ENCODE results near the gene PTCD3. TPM values are rescaled to one million over a fixed set of nuclear protein-coding genes. Genes with fewer than 3 reads are reported as not detected.
A peak's percentile ranks its signal among the peaks of the same experiment; 100 is the strongest.

The PTCD3 gene
- total RNA-seq, 1 donor from 2014 or later: 37.1 TPM

GRCh38 chr2:86081724-86082123, 24.3 kb upstream of the PTCD3 start:
- DNase-seq (ENCODE audit: low read depth in 2 of 2): no peak

- no peak for DNase-seq (ENCODE audit: low read depth in 2 of 2)
These were observed 23.3 kb upstream of the PTCD3 start for GRCh38 chr2:86082756-86083155.

GRCh38 chr2:86087936-86088850, 17.8 kb upstream of the PTCD3 start:
- DNase-seq (ENCODE audit: low read depth in 2 of 2): no peak

GRCh38 chr2:86094229-86094628, 11.8 kb upstream of the PTCD3 start:
- no peak for DNase-seq (ENCODE audit: low read depth in 2 of 2)

GRCh38 chr2:86097114-86097896, 8.7 kb upstream of the PTCD3 start:
- DNase-seq (ENCODE audit: low read depth in 2 of 2): no peak

- DNase-seq (ENCODE audit: low read depth in 2 of 2): no peak
These were observed 8.1 kb upstream of the PTCD3 start for GRCh38 chr2:86097913-86098312.

- no peak for DNase-seq (ENCODE audit: low read depth in 2 of 2)
These were observed 3.9 kb upstream of the PTCD3 start for GRCh38 chr2:86102157-86102556.

- DNase-seq (ENCODE audit: low read depth in 2 of 2): peak; percentile 88 to 94
These were observed 625 bp upstream of the PTCD3 start, which contains the start of gene POLR1A for GRCh38 chr2:86105252-86105968. POLR1A (minus strand) TSS chr2:86105886; CDS start chr2:86105776, 110 bp downstream.

GRCh38 chr2:86107031-86107430, 996 bp downstream of the PTCD3 start:
- DNase-seq (ENCODE audit: low read depth in 2 of 2): no peak

GRCh38 chr2:86118130-86118529, 12.1 kb downstream of the PTCD3 start:
- no peak for DNase-seq (ENCODE audit: low read depth in 2 of 2)

GRCh38 chr2:86123328-86123925, 17.4 kb downstream of the PTCD3 start:
- DNase-seq (ENCODE audit: low read depth in 2 of 2): no peak

GRCh38 chr2:86124683-86125082, 18.6 kb downstream of the PTCD3 start:
- DNase-seq (ENCODE audit: low read depth in 2 of 2): no peak

GRCh38 chr2:86134709-86135108, 28.7 kb downstream of the PTCD3 start:
- DNase-seq (ENCODE audit: low read depth in 2 of 2): no peak

GRCh38 chr2:86135653-86136052, 29.6 kb downstream of the PTCD3 start:
- no peak for DNase-seq (ENCODE audit: low read depth in 2 of 2)

GRCh38 chr2:86136141-86136540, 30.1 kb downstream of the PTCD3 start:
- no peak for DNase-seq (ENCODE audit: low read depth in 2 of 2)

- no peak for DNase-seq (ENCODE audit: low read depth in 2 of 2)
These were observed 32.9 kb downstream of the PTCD3 start for GRCh38 chr2:86138736-86139625.

GRCh38 chr2:86139981-86140380, 33.9 kb downstream of the PTCD3 start:
- DNase-seq (ENCODE audit: low read depth in 2 of 2): no peak

- DNase-seq (ENCODE audit: low read depth in 2 of 2): no peak
These were observed 34.9 kb downstream of the PTCD3 start for GRCh38 chr2:86140969-86141392.

- DNase-seq (ENCODE audit: low read depth in 2 of 2): no peak
These were observed 36.6 kb downstream of the PTCD3 start for GRCh38 chr2:86142436-86143257.
